ENCODE results near the gene GRIN3B.

GRCh38 chr19:977058-977464, 23.2 kb upstream of the GRIN3B start:
- TF ChIP-seq, protein P1, sequence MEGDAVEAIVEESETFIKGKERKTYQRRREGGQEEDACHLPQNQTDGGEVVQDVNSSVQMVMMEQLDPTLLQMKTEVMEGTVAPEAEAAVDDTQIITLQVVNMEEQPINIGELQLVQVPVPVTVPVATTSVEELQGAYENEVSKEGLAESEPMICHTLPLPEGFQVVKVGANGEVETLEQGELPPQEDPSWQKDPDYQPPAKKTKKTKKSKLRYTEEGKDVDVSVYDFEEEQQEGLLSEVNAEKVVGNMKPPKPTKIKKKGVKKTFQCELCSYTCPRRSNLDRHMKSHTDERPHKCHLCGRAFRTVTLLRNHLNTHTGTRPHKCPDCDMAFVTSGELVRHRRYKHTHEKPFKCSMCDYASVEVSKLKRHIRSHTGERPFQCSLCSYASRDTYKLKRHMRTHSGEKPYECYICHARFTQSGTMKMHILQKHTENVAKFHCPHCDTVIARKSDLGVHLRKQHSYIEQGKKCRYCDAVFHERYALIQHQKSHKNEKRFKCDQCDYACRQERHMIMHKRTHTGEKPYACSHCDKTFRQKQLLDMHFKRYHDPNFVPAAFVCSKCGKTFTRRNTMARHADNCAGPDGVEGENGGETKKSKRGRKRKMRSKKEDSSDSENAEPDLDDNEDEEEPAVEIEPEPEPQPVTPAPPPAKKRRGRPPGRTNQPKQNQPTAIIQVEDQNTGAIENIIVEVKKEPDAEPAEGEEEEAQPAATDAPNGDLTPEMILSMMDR (IDR thresholded peaks at IDR 0.05), result no peak
- TF ChIP-seq POLR2A (IDR thresholded peaks at IDR 0.05), result no peak
